ENCODE data around the gene LIN7B. TPM values are rescaled to one million over a fixed set of nuclear protein-coding genes. Genes with fewer than 3 reads are reported as not detected.
A peak's percentile ranks its signal among the peaks of the same experiment; 100 is the strongest.

Gene LIN7B
- total RNA-seq, 1 donor from 2014 or later = 7.8 TPM

DNA sequence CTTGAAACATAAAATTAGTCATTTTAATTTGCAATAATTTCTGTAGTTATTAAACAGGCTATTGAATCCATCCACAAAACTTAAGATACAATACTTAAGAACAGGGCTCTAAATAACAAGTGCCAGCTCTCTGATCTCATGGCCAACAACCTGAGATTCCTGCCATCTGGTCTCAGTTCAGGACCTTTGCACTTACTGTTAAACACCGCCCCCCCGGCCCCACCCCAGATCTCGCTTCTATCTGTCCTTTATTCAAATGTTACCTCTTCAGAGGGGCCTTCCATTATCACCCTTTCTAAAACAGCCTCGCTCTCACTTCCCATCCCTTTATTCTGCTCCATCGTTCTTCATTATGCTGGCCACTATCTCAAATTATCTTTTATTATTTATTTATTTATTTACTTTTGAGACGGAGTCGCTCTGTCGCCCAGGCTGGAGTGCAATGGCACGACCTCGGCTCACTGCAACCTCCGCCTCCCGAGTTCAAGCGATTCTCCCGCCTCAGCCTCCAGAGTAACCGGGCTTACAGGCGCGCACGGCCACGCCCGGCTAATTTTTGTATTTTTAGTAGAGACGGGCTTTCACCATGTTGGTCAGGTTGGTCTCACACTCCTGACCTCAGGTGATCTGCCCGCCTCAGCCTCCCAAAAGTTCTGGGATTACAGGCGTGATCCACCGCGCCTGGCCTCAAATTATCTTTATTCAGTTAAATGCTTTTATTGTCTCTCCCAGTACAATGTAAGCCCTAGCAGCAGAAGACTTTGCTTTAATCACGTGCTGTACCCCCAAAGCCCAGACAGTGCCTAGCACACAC, 29.8 kb upstream of the LIN7B start:
- DNase-seq (ENCODE audit: low spot score) = no peak
- H3K4me3 Mint-ChIP-seq = peak overlapping the region; percentile 99
- intact Hi-C loops (cut with micrococcal nuclease) = loop anchor here (1.0 kb wide), 5 partner anchors 13 to 91 kb away; partner anchors contain the start of genes C19orf73, GYS1, LIN7B and PPFIA3
- peak overlapping the region; percentile 80 for H3K27ac Mint-ChIP-seq
- peaks cover 2% of the 10 kb centered on the region for H3K27me3 Mint-ChIP-seq (ENCODE audit: insufficient read depth)
- H3K4me1 Mint-ChIP-seq (ENCODE audit: low read depth) = peaks cover 22% of the 10 kb centered on the region
- no peaks in the 10 kb centered on the region for H3K9me3 Mint-ChIP-seq
- peaks cover 19% of the 10 kb centered on the region for H3K36me3 Mint-ChIP-seq (ENCODE audit: low read depth)

DNA sequence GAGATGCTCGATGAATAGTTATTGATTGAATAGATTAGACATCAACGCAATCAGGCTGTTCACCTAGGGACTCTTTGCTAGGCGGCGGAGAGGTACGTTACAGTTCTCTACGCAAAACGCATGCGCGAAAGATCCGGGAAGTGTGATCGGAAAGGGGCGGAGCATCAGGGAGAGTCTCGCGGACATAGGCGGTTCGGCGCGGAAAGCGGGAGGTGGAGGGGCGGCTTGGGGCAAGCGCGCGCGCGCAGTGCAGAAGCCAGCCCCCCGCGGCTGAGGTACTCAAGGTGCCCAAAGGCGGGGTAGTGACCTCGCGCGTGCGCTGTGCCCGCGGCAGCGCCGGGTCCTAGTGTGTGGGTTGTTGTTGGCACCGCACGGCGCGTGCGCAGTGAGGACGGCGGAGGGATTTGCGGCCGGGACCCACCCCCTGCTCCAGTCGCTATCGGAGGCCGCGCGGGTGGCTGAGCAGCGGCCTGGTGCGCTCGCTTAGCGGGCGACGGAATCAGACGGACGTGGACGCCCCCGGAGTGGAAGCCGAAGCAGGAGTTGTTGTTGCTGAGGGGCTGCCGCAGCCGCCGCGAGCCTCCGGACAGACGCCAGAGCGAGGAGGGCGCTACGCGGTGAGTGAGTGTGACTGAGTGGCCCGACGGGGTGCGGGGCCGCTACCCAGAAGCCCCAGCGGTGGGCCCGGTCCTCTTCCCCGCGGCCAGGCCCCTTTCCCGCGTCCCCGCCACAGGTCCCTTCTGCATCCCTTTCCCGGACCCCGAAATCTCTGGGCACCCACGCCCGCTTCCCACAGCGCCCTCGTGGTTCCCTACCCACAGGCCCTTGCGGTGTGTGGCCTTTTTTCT, 28.9 kb upstream of the LIN7B start, which contains the start of gene SNRNP70:
SNRNP70 (plus strand) TSS at position 432 of the 848 bp plus-strand sequence. CDS start 964 bp downstream, outside the sequence.
- peaks cover 25% of the 10 kb centered on the region for H3K4me1 Mint-ChIP-seq (ENCODE audit: low read depth)
- H3K27ac Mint-ChIP-seq = peak within 1 kb of the TSS; percentile 80
- H3K4me3 Mint-ChIP-seq = peak within 1 kb of the TSS; percentile 99
- H3K36me3 Mint-ChIP-seq (ENCODE audit: low read depth) = peaks cover 24% of the 10 kb centered on the region
- no peaks in the 10 kb centered on the region for H3K9me3 Mint-ChIP-seq
- H3K27me3 Mint-ChIP-seq (ENCODE audit: insufficient read depth) = peaks cover 2% of the 10 kb centered on the region
- intact Hi-C loops (cut with micrococcal nuclease) = loop anchor here (1.0 kb wide), 5 partner anchors 12 to 92 kb away; partner anchors contain the start of genes C19orf73, GYS1, LIN7B and PPFIA3
- DNase-seq (ENCODE audit: low spot score) = peak; percentile 99

DNA sequence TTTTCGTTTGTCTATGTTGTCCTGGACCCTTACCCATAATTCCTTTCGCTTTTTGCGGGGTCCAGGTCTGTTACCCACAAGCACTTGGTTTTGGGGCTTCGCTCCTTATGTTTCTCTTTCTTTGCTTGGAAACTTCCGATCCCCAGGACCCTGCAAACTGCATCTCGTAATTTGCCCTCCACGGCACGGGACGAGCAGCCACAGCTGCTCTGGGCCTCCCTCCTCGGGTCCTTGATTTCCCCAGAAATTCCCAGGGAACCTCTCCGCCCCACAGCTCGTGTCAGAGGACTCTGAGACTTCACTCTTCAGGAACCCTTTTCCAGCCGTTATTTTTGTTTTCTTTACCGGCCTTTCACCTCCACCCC, 28.3 kb upstream of the LIN7B start:
- peaks cover 30% of the 10 kb centered on the region for H3K36me3 Mint-ChIP-seq (ENCODE audit: low read depth)
- H3K4me3 Mint-ChIP-seq = peak overlapping the region; percentile 99
- peaks cover 2% of the 10 kb centered on the region for H3K27me3 Mint-ChIP-seq (ENCODE audit: insufficient read depth)
- DNase-seq (ENCODE audit: low spot score) = no peak
- peaks cover 31% of the 10 kb centered on the region for H3K4me1 Mint-ChIP-seq (ENCODE audit: low read depth)
- no peaks in the 10 kb centered on the region for H3K9me3 Mint-ChIP-seq
- intact Hi-C loops (cut with micrococcal nuclease) = loop anchor here (1.0 kb wide), 5 partner anchors 11 to 93 kb away; partner anchors contain the start of genes C19orf73, GYS1, LIN7B and PPFIA3
- peak overlapping the region; percentile 80 for H3K27ac Mint-ChIP-seq

DNA sequence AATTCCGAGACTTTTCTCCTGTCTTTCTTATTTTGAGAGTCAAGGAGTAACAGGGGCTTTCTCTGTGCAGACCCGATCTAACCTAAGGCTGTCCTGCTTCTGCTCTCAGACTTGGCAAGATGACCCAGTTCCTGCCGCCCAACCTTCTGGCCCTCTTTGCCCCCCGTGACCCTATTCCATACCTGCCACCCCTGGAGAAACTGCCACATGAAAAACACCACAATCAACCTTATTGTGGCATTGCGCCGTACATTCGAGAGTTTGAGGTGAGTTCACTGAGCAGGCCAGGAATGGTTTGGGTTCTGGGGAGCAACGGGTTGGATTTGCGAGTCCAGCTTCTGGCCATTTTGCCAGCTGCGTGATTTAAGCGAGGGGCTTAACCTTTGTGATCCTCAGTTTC, 27.9 kb upstream of the LIN7B start:
- intact Hi-C loops (cut with micrococcal nuclease) = no loop called here

DNA sequence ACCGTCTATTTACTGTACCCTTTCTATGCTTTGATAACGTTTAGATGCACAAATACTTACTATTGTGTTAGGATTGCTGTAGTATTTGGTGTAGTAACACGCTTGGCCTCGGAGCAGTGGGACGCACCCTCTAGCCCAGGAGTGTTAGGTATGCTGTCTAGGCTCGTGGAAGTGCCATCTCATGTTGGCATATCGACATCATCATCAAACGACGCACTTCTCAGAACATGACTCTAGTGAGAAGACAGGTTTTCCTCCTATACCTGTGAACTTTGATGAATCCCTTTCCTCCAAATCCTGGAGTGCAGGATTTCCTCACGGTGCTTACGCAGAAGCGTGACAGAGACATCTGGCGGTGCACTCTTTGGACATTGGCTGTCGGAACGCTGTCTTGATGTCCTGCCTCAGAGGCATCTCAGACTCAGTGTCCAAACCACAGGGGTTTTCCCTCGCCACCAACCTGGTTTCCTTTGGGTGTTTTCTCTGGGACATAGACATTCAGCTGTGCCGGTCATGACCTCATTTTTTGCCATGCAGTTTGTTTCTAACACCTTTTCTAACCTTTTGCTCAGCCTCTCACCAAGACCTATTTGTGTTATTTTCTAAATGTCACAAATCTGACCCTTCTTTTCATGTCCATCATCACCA, 22.7 kb upstream of the LIN7B start:
- Mint-ChIP-seq H3K27ac (peak overlapping the region; percentile 53), H3K27me3 (ENCODE audit: insufficient read depth) (no peaks in the 10 kb centered on the region), H3K4me3 (no peak overlapping the region), H3K4me1 (ENCODE audit: low read depth) (peaks cover 40% of the 10 kb centered on the region), H3K36me3 (ENCODE audit: low read depth) (peaks cover 51% of the 10 kb centered on the region), H3K9me3 (no peaks in the 10 kb centered on the region)
- intact Hi-C loops (cut with micrococcal nuclease) = no loop called here
- no peak for DNase-seq (ENCODE audit: low spot score)

More for the DNA sequence above, 27.9 kb upstream of the LIN7B start:
- Mint-ChIP-seq H3K27me3 (ENCODE audit: insufficient read depth) (peaks cover 2% of the 10 kb centered on the region), H3K36me3 (ENCODE audit: low read depth) (peaks cover 33% of the 10 kb centered on the region), H3K9me3 (no peaks in the 10 kb centered on the region), H3K27ac (peak overlapping the region; percentile 80), H3K4me1 (ENCODE audit: low read depth) (peaks cover 36% of the 10 kb centered on the region), H3K4me3 (peak overlapping the region; percentile 99)
- DNase-seq (ENCODE audit: low spot score) = no peak

DNA sequence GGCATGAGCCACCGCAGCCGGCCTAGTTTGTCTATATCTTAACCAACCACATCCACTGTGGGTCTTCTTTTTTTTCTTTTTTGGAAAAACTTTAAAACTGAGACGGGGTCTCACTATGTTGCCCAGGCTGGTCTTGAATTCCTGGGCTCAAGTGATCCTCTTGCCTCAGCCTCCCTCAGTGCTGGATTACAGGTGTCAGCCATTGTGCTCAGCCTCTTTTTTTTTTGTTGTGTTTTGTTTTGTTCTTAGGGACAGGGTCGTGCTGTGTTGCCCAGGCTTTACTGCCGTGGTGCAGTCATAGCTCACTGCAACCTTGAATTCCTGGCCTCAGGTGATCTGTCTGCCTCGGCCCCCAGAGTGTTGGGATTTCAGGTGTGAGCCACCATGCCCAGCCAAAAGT, 21.5 kb upstream of the LIN7B start:
- H3K4me3 Mint-ChIP-seq = no peak overlapping the region
- H3K27me3 Mint-ChIP-seq (ENCODE audit: insufficient read depth) = no peaks in the 10 kb centered on the region
- no peaks in the 10 kb centered on the region for H3K9me3 Mint-ChIP-seq
- no peak for DNase-seq (ENCODE audit: low spot score)
- intact Hi-C loops (cut with micrococcal nuclease) = no loop called here
- H3K36me3 Mint-ChIP-seq (ENCODE audit: low read depth) = peaks cover 49% of the 10 kb centered on the region
- no peak overlapping the region for H3K27ac Mint-ChIP-seq
- H3K4me1 Mint-ChIP-seq (ENCODE audit: low read depth) = peaks cover 31% of the 10 kb centered on the region

DNA sequence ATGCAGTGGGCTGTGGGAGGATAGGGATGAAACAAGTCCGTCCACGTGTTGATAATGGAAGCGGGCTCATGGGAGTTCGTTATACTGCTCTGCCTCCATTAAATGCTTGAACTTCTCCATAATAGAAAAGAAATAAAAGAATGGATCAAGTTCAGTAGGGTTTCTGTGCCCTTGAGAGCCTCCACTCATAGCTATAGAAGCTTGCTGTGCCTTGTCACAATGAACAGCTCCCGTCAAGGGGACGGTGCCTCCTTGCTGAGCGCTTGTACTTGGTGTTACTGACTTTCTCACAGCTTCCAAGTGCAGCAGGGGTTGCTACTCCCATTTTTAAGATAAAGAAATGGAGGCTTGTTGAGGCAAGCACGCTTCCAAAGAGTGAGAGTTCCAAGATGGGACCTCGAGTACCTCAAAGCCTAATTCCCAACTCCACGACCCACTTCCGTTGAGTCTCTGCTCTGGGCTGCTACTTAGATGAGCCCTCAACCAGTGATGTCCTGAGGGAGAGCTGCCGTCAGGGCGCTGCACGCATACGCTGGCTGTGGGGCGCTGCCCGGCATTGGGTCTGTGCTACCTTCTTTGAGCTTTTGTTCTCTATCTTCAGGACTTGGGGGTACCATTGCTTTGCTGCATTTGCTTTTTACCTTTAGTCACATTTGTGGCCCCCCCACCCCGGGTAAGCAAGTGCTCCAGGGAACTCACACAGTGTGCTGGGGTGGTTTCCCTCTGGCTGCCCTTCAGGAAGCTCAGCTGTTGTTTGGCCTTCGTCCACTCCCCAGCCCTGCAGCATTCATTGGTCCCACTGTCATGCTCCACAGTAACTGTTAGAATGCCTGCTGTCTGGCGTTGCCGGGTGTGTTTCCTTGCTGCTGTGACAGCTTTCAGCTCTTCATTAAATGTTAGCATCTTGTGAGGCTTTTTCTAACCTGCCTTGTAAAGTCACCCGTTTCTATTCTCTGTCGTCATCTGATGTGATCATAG, 19.4 kb upstream of the LIN7B start:
- peaks cover 37% of the 10 kb centered on the region for H3K4me1 Mint-ChIP-seq (ENCODE audit: low read depth)
- no peaks in the 10 kb centered on the region for H3K27me3 Mint-ChIP-seq (ENCODE audit: insufficient read depth)
- no peak overlapping the region for H3K27ac Mint-ChIP-seq
- no peak for DNase-seq (ENCODE audit: low spot score)
- peaks cover 56% of the 10 kb centered on the region for H3K36me3 Mint-ChIP-seq (ENCODE audit: low read depth)
- no peaks in the 10 kb centered on the region for H3K9me3 Mint-ChIP-seq
- no peak overlapping the region for H3K4me3 Mint-ChIP-seq
- intact Hi-C loops (cut with micrococcal nuclease) = no loop called here

DNA sequence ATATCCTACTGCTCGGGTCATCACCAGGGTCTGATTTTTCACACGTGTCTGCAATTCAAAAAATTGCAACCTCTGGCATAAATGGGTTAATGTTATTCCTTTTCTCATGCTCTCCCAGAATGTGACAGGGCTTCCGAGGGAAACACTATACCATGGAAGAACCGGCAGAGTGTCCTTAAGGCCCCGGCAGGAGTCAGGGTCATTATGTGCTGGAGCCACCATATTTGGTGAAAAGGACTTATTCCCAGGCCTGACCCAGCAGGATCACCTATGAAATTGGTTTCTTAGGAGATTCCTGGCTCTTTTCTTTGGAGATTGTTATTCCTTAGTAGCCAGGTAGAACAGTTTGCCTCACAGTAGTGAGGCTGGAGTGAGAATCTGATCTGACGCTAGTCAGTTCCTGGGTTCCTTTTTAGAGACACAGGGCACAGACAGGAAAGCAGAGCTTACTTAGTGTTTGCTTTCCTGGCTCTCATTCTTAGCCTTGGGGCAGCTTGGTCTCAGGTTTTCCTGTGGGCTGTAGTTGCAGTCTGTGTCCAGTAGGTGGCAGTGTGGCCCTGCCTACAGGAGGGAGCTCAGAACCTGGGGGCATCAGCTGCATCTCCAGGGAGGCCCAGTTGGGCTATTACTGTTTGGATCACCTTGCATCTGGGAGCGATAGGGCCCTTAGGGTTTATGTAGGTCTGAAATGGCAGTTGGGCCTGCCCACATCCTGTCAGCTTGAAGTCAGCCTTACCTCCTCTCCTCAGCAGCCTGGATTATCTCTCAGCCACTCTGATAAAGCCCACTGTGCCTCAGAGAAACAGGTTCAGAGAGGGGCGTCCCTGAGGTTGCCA, 16.5 kb upstream of the LIN7B start:
- intact Hi-C loops (cut with micrococcal nuclease) = loop anchor here (1.0 kb wide), 4 partner anchors 12 to 102 kb away; partner anchors contain the start of genes C19orf73, PPFIA3 and SNRNP70
- Mint-ChIP-seq H3K9me3 (no peaks in the 10 kb centered on the region), H3K4me3 (no peak overlapping the region), H3K27me3 (ENCODE audit: insufficient read depth) (no peaks in the 10 kb centered on the region), H3K36me3 (ENCODE audit: low read depth) (peaks cover 45% of the 10 kb centered on the region), H3K4me1 (ENCODE audit: low read depth) (peaks cover 15% of the 10 kb centered on the region), H3K27ac (no peak overlapping the region)
- peak; percentile 68 for DNase-seq (ENCODE audit: low spot score)

DNA sequence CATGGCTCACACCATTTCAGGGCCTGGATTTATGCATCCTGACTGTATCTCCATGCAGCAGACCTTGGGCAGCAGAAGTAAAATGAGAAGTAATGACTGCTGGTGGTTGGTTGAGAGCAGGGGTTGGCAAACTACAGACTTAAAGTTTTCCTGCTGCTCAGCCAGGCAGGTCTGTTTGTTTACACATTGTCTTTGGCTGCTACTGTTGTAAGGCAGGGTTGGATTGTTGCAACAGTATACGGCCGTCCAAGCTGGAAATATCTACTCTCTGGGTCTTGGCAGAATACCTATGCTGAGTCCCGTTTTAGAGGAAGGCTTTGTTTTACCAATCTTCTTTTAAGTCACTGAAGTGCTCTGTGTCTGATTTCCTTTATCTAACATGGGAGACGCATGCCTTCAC, 15.4 kb upstream of the LIN7B start:
- Mint-ChIP-seq H3K9me3 (no peaks in the 10 kb centered on the region), H3K4me3 (no peak overlapping the region), H3K4me1 (ENCODE audit: low read depth) (peaks cover 15% of the 10 kb centered on the region), H3K36me3 (ENCODE audit: low read depth) (peaks cover 43% of the 10 kb centered on the region), H3K27me3 (ENCODE audit: insufficient read depth) (no peaks in the 10 kb centered on the region), H3K27ac (no peak overlapping the region)
- intact Hi-C loops (cut with micrococcal nuclease) = no loop called here
- DNase-seq (ENCODE audit: low spot score) = no peak

DNA sequence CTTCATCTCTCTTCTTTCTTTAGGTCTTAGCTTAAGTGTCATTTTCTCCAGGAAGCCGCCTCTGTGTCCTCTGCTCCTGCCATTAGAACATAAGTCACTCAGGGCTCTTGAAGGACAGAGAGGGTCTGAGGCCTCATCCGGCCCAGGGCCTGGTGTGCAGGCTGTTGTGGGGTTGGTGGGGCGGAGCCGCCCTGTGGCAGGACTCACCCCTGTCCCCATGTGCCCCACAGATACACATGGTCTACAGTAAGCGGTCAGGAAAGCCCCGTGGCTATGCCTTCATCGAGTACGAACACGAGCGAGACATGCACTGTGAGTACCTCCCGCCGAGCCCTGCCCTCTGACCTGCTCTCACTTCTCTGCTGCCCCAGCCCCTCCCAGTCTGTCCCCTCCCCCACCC, 13.0 kb upstream of the LIN7B start:
- intact Hi-C loops (cut with micrococcal nuclease) = no loop called here
- no peaks in the 10 kb centered on the region for H3K27me3 Mint-ChIP-seq (ENCODE audit: insufficient read depth)
- H3K9me3 Mint-ChIP-seq = no peaks in the 10 kb centered on the region
- no peak overlapping the region for H3K4me3 Mint-ChIP-seq
- peaks cover 6% of the 10 kb centered on the region for H3K4me1 Mint-ChIP-seq (ENCODE audit: low read depth)
- peaks cover 37% of the 10 kb centered on the region for H3K36me3 Mint-ChIP-seq (ENCODE audit: low read depth)
- no peak for DNase-seq (ENCODE audit: low spot score)
- no peak overlapping the region for H3K27ac Mint-ChIP-seq

DNA sequence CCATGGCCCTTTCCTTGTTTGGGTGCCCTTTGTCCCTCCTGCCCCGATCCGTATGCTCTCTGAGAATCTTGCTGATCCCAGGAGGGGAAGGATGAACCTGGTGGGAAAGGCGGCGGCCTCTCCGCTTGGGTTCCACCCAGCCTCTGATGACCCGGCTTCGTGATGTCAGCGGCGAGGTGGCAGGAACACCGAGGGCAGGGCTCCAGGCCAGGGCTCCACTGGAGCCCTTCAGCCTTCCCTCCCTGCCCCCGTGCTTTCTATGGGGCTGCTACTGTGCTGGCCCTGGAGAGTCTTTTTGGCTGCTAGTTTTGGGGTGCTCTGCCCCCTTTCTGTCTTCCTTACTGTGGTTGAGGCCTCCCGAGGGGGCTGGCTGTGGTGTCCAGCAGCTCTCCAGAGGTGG, 11.9 kb upstream of the LIN7B start:
- no peak overlapping the region for H3K4me3 Mint-ChIP-seq
- H3K4me1 Mint-ChIP-seq (ENCODE audit: low read depth) = peaks cover 12% of the 10 kb centered on the region
- DNase-seq (ENCODE audit: low spot score) = no peak
- intact Hi-C loops (cut with micrococcal nuclease) = no loop called here
- no peaks in the 10 kb centered on the region for H3K27me3 Mint-ChIP-seq (ENCODE audit: insufficient read depth)
- H3K27ac Mint-ChIP-seq = no peak overlapping the region
- H3K9me3 Mint-ChIP-seq = no peaks in the 10 kb centered on the region
- H3K36me3 Mint-ChIP-seq (ENCODE audit: low read depth) = peaks cover 42% of the 10 kb centered on the region

All from activated T-helper 1 cell treated with anti-CD3 and anti-CD28 coated beads, Interleukin-12 subunit alpha, Interleukin-12 subunit beta, Interleukin-2, Interleukin-4 antibody, amounts not matched to agents 30 ng/mL and 10 ng/mL and 1 ng/mL, durations not matched to agents 14 hours and 24 hours and 36 hours (primary cell).